ENCODE results near the gene MAGI2.

Gene MAGI2

GRCh38 chr7:78092331-78092730 is 1361.1 kb downstream of the MAGI2 start:
- DNase-seq, result no peak

- DNase-seq, result no peak
These were observed 1362.9 kb downstream of the MAGI2 start for GRCh38 chr7:78090616-78091015.

- DNase-seq, result no peak
These were observed 1369.9 kb downstream of the MAGI2 start for GRCh38 chr7:78083476-78084120.

GRCh38 chr7:78082556-78082955 is 1370.9 kb downstream of the MAGI2 start:
- DNase-seq, result no peak

GRCh38 chr7:78081888-78082287 is 1371.6 kb downstream of the MAGI2 start:
- no peak for DNase-seq

GRCh38 chr7:78081344-78081743 is 1372.1 kb downstream of the MAGI2 start:
- DNase-seq, result no peak

- no peak for DNase-seq
These were observed 1372.7 kb downstream of the MAGI2 start for GRCh38 chr7:78080811-78081210.

GRCh38 chr7:78080241-78080640 is 1373.2 kb downstream of the MAGI2 start:
- DNase-seq, result no peak

- DNase-seq, result no peak
These were observed 1378.8 kb downstream of the MAGI2 start for GRCh38 chr7:78074713-78075112.

- no peak for DNase-seq
These were observed 1379.7 kb downstream of the MAGI2 start for GRCh38 chr7:78073609-78074382.

GRCh38 chr7:78072201-78072590 is 1381.3 kb downstream of the MAGI2 start:
- no peak for DNase-seq

GRCh38 chr7:78071491-78072200 is 1381.8 kb downstream of the MAGI2 start:
- DNase-seq, result no peak

- no peak for DNase-seq
These were observed 1386.9 kb downstream of the MAGI2 start for GRCh38 chr7:78066599-78066998.

- no peak for DNase-seq
These were observed 1389.7 kb downstream of the MAGI2 start for GRCh38 chr7:78063758-78064157.

GRCh38 chr7:78062214-78062613 is 1391.3 kb downstream of the MAGI2 start:
- DNase-seq, result no peak

- DNase-seq, result no peak
These were observed 1395.9 kb downstream of the MAGI2 start for GRCh38 chr7:78057571-78057970.

- no peak for DNase-seq
These were observed 1397.9 kb downstream of the MAGI2 start for GRCh38 chr7:78055599-78055998.

- DNase-seq, result no peak
These were observed 1398.4 kb downstream of the MAGI2 start for GRCh38 chr7:78055001-78055573.

- DNase-seq, result no peak
These were observed 1401.4 kb downstream of the MAGI2 start for GRCh38 chr7:78052112-78052511.

- DNase-seq, result no peak
These were observed 1405.7 kb downstream of the MAGI2 start for GRCh38 chr7:78047800-78048199.

GRCh38 chr7:78043159-78043558 is 1410.3 kb downstream of the MAGI2 start:
- no peak for DNase-seq

GRCh38 chr7:78041423-78041822 is 1412.0 kb downstream of the MAGI2 start:
- no peak for DNase-seq
